HG03342 (cell line): ENCODE data around the gene FSHR.

Source experiments
- ATAC-seq: cut with Tn5 transposase; IDR thresholded peaks from one replicate; pipeline ENCODE4 v1.9.1; 2021; ENCODE audit warnings: mild to moderate bottlenecking, moderate library complexity; ENCODE audit not compliant: unreplicated experiment

The FSHR gene

DNA sequence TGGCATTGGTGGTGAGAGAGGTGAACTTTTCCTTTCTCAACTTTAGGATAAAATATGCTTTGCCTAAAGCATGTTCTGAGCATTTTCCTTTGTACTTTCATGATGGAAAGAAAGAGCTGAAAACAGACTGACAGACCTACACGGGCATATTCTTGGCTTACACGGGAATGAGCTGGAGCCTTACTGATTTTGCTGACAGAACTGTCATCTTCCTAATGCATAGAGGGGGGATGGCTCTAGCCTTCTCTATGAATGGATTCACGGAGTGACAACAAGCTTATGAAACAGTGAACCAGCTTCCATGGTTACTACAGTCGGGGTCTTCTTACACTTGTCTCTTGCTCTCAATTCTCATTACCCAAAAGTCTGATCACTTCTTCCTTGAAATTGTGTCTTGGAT lies 32.2 kb downstream of the FSHR start:
- no peak for ATAC-seq

DNA sequence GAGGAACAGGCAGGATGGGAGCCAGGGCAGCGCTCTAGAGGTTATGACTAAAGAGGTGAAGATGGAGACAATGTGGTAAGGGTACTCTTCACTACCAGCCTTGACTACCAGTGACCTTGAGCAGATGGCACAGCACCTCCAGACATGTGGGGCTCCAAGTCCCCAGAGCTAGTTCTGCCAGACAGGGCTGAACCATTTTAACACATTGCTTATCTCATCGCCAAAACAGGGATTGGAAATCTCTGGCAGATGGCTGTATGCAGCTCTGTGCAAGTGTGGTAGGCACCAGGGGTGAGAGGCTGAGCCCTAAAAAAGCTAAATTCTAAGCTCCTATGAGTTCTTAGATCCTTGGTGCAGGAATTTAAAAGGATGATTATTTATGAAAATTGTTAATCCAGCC lies 41.3 kb downstream of the FSHR start:
- no peak for ATAC-seq

- ATAC-seq = no peak
Measured at GRCh38 chr2:49111456-49111855, 42.9 kb downstream of the FSHR start.

- ATAC-seq = no peak
Measured at GRCh38 chr2:49111006-49111405, 43.3 kb downstream of the FSHR start.

- ATAC-seq = no peak
Measured at GRCh38 chr2:49110571-49110970, 43.7 kb downstream of the FSHR start.

DNA sequence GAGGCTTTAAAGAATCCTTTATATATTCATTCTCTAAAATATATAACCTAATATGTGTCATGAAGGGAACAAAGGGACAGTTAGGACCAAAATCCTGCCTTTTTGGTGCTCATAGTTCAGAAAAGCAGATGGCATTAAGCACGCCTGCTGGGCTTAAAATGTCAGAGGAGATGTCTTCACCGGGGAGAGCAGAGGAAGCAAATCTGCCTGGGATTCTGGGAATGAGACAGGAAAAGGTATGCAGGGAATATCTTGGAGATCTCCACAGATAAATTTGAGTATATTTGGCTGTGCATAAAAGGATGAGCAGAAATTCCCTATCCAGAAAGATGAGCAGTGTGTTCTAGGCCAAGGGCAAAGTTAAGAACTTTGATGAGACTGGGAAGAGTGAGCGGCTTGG lies 45.5 kb downstream of the FSHR start:
- ATAC-seq = no peak

DNA sequence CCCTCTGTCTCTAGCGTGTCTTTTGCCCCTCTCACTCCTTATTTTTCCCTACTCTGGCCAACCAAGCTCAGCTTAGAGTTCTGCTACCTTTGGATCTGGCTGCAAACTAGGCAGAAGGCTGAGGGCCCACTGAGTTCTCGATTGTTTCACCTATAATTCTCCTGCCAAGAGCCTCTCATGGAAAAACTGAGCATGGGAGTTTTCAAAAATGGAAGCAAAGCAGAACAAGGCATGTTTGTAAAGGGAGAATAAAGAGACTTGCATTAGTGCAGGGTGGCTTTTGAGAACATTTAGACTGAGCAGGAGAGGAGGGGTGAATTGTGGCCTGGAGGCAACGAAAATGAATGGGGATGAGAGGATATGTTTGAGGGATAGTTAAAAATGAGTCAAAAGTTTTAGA lies 45.9 kb downstream of the FSHR start:
- no peak for ATAC-seq

GRCh38 chr2:49105506-49105905 lies 48.8 kb downstream of the FSHR start:
- no peak for ATAC-seq

DNA sequence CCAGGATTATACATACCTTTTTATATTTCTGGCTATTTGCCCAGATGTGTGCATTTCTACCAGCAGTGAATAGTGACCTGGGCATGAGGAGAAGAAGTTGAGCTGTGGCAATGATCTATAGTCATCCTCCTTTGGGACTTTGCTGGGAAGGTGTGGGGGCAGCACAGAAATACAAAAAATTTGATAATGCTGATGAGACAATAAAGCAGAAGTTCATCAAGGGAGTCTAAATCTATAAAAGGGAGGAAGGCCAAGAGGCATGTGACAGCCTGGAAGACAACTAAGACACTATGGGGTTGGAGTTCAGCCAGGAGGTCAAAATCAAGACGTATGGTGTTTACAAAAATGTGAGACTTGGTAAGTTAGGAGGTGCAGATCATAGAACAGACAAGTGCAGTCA lies 52.2 kb downstream of the FSHR start:
- ATAC-seq = no peak

- ATAC-seq = no peak
Measured at GRCh38 chr2:49080681-49081080, 73.6 kb downstream of the FSHR start.

DNA sequence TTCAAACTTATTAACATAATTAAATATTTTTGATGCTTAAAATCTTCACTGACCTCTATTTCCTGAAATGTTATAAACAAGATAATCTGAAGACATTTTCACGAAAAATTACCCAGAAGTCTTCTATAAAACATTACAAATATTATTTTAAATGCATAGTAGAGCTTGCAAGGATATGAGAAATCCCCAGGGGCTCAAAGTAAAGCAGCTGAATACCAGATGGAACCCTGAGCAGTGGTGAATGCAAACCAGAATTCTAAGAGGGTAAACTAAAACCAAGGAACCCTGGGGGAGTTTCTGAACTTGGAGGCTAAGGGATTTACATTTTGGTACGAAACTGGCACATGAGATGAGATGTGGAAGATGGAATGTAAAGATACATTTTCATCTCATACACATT lies 83.6 kb downstream of the FSHR start:
- no peak for ATAC-seq

DNA sequence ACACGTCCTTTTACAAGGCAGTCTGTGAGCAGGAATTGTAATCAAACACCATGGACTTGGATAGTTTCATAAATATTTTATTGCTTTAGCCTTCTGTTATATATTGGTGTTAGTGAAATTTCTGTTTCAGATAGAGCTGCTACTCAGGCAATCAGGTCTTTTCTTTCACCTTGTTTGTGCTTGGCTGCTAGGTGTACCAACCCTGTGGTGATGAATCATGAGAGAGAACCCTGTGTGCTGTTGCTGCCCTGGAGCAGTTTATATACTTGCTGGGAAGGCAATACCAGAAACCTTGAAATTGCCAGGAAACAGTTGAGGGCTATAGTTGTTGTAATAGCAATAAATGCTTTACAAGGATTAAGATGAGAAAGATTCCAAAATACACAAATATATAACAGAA lies 84.5 kb downstream of the FSHR start:
- no peak for ATAC-seq

GRCh38 chr2:49068613-49069012 lies 85.7 kb downstream of the FSHR start:
- no peak for ATAC-seq

GRCh38 chr2:49067971-49068370 lies 86.3 kb downstream of the FSHR start:
- no peak for ATAC-seq

DNA sequence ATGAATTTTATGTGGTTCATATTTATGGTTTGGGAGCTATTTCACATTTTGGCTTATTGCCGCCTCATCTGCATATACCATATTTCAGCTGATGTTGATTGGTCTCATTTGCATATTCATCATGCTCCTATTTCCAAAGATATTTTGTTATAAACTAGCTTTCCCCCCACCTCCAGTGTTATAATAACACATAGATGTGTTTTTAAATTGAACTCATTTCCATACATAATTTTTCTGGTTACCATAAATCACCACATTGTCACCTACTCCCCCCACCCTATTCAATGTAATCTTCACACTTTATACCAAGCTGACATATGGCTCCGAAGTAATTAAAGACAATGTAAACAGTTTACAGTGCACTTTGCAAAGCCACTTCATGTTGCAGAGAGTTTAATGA lies 101.2 kb downstream of the FSHR start:
- ATAC-seq = no peak

DNA sequence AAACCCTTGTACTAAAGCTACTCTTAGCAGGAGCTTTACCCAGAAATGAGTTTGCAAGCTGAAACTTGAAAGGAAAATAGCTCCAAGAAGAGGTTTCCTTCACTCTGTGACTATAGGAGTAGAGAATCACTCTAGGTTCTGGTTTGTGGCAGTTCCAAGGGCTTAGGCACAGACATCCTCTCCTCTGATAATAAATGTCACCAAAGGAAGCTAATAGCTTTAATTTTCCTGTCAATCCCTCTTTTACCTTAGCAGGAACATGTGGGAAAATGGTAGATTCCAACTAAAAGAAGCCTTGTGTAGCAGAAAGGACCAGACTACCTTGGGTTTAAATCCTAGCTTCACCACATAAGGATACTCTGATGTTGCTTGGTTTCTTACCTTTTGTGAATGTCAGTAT lies 104.0 kb downstream of the FSHR start:
- no peak for ATAC-seq

- ATAC-seq = no peak
Measured at GRCh38 chr2:49049161-49049560, 105.2 kb downstream of the FSHR start.

- no peak for ATAC-seq
Measured at GRCh38 chr2:49045083-49045482, 109.2 kb downstream of the FSHR start.

DNA sequence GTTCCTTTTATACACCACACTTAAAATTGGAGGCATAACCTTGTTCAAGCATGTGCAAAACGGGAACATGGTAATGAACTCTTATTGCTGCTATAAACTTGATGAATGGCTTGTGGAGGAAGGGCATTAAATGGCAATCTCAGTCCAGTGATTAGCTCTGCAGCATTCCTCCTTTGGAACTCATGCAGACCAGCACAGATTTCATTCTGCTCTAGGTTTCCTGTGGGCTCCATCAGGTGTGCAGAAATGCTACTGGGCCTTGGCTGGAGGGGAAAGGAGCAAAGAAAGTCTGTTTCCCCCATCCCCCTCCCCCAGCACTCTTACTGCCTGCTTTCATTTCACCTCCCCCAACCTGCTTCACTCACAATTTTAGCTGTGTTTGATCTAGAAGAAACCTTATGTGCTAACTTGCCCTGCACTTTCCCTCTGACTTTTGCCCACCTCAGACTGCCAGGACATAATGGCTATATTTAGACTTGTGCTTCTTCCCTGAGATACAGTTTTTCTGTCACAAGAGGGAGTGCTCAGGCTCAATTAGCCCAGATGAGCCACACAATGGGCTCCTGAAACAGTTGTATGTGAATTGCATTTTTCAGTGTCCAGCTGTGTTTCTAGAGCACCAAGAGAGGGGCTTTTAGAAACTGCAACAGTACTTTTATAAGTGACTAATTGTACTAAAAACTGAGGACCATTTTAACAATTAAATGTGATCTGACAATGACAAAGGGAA lies 109.8 kb downstream of the FSHR start:
- ATAC-seq = no peak

DNA sequence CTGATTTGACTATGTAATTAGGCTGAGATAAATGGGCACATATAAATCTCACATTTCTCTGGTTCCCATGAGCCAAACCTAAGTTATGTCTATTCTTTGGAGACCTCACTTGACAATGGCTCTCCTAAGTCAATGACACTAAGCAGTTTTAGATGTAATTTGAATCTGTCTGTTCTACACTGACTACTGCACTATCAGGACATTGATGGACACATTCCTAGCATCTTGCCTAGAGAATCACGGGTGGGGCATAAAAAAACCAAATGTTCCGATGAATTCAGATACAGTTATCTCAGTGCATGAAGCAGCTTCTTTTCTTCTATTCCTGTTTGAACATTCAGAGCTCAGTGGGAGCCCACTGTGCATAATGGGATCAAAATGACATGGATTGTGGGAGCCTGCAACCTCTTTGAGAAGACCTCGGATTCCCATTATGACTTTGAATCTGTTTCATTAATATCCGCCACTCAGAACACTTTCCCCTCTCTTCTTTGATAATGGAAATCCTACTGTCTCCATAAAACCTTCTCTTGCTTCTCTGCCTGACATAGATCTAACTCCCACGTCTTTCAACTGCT lies 110.8 kb downstream of the FSHR start:
- no peak for ATAC-seq

DNA sequence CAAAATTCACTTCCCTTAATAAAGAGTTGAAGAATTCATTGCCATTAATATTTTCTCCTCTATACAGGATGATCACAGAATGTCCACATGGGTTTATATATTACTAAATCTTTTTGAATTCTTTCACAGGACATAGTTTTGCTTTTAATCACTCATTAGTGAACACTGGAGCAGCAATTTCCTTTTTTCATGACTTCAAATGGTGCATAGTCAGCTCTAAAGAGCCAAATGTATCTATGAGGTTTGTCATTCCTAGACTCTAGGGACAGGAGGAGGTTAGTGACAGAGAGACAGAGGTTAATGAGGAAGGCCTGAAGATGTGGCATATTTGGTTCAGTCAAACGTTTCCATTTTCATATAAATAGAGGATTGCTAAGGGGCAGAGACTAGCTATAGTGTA lies 111.8 kb downstream of the FSHR start:
- ATAC-seq = no peak

DNA sequence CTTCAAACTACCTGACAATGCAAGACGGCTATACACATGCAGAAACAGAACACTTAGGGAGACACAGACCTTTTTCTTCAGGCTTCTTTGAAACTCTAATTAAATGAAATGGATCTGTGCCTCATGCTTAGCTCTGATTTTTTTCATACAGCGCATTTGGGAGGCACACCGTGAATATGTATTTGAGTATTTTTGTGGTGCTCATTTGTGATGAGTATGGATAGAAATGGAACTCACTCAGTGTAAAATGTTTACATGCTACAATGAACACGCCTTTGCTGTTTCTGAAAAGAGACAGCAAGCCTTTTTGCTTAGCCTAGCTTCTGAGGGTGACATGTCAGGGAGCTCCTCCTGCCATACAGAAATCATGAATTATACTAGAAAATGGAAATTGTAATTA lies 113.3 kb downstream of the FSHR start:
- ATAC-seq = no peak

GRCh38 chr2:49037197-49037596 lies 117.1 kb downstream of the FSHR start:
- ATAC-seq = no peak
